ENCODE results near the gene TBC1D16.

- TF ChIP-seq CTCF (conservative IDR thresholded peaks at IDR 0.05 in 1 of 2, IDR thresholded peaks at IDR 0.05 in 1 of 2; ENCODE audit: low read depth in 1 of 2, low read length in 2 of 2) (no peak), EZH2 (IDR thresholded peaks at IDR 0.05; ENCODE audit: low read length, missing control alignments) (no peak)
Measured at GRCh38 chr17:79966681-79967080, 69.0 kb downstream of the TBC1D16 start.
